Measurements from ENCODE around the gene SCARF2.

DNA sequence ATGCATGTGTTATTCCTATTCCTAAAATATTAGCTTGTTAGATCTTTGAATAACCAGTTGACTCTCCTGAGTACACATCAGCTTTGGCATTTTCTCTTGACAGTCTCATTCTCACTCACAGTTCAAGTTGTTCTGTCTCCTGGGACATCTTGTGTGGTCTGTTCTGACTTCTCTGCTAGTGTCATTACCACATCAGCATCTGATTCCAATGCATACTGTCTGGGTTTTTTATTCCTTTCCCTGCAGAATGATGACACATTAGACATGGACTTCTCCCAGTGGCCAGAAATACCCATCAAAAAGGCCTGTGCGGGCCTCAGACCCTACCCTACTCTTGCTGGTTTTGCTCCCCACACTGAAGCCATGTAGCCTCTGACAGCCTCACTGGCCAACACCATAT is 41.0 kb downstream of the SCARF2 start:
- TF ChIP-seq, protein P1, sequence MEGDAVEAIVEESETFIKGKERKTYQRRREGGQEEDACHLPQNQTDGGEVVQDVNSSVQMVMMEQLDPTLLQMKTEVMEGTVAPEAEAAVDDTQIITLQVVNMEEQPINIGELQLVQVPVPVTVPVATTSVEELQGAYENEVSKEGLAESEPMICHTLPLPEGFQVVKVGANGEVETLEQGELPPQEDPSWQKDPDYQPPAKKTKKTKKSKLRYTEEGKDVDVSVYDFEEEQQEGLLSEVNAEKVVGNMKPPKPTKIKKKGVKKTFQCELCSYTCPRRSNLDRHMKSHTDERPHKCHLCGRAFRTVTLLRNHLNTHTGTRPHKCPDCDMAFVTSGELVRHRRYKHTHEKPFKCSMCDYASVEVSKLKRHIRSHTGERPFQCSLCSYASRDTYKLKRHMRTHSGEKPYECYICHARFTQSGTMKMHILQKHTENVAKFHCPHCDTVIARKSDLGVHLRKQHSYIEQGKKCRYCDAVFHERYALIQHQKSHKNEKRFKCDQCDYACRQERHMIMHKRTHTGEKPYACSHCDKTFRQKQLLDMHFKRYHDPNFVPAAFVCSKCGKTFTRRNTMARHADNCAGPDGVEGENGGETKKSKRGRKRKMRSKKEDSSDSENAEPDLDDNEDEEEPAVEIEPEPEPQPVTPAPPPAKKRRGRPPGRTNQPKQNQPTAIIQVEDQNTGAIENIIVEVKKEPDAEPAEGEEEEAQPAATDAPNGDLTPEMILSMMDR (IDR thresholded peaks at IDR 0.05): no peak
- TF ChIP-seq POLR2A (IDR thresholded peaks at IDR 0.05) (no peak), POLR2AphosphoS5 (IDR thresholded peaks at IDR 0.05) (no peak)

All from stomach (tissue), 4 donors.